Middle frontal gyrus (tissue), 1 donor: ENCODE data around the gene TLE6.
A peak's percentile ranks its signal among the peaks of the same experiment; 100 is the strongest.
"Not testable (repeated sequence)": the region's sequence is repeated elsewhere in the genome, so short reads cannot be mapped to it uniquely, and the experiment has no call there.

ENCODE experiments used
- DNase-seq: peaks from one replicate; pipeline ENCODE4 v3.0.0-alpha.2; 2015; ENCODE audit warnings: low spot score; ENCODE audit errors: extremely low spot score

TLE6 gene

GRCh38 chr19:2977001-2977745 is at the start of gene TLE6:
Gene TLE6 (plus strand): TSS chr19:2977564. CDS start chr19:2978234, 670 bp downstream.
- peak; percentile 82 for DNase-seq

- no peak for DNase-seq
Observed at GRCh38 chr19:2933490-2933910, 43.9 kb upstream of the TLE6 start.

- not testable (repeated sequence) for DNase-seq
Observed at GRCh38 chr19:2935863-2936262, 41.5 kb upstream of the TLE6 start.

GRCh38 chr19:2942928-2943640 is 34.3 kb upstream of the TLE6 start:
- no peak for DNase-seq

GRCh38 chr19:2944403-2944774 is 33.0 kb upstream of the TLE6 start:
- no peak for DNase-seq

GRCh38 chr19:2944775-2945574 is 32.4 kb upstream of the TLE6 start, which contains the start of gene ZNF77:
Gene ZNF77 (minus strand): TSS chr19:2944971. CDS start chr19:2944840, 131 bp downstream.
- DNase-seq: peak; percentile 96

GRCh38 chr19:2945575-2946184 is 31.7 kb upstream of the TLE6 start:
- DNase-seq: no peak

GRCh38 chr19:2949939-2950285 is 27.5 kb upstream of the TLE6 start:
- DNase-seq: no peak

- DNase-seq: peak; percentile 98
Observed at GRCh38 chr19:2950286-2951124, 26.9 kb upstream of the TLE6 start.

- DNase-seq: no peak
Observed at GRCh38 chr19:2952953-2953481, 24.3 kb upstream of the TLE6 start.

GRCh38 chr19:2957160-2957559 is 20.2 kb upstream of the TLE6 start:
- DNase-seq: no peak

- no peak for DNase-seq
Observed at GRCh38 chr19:2960120-2960519, 17.2 kb upstream of the TLE6 start.

- peak; percentile 56 for DNase-seq
Observed at GRCh38 chr19:2962018-2962670, 15.2 kb upstream of the TLE6 start.

GRCh38 chr19:2963122-2963521 is 14.2 kb upstream of the TLE6 start:
- DNase-seq: no peak

- not testable (repeated sequence) for DNase-seq
Observed at GRCh38 chr19:2963631-2964030, 13.7 kb upstream of the TLE6 start.

GRCh38 chr19:2964874-2965273 is 12.5 kb upstream of the TLE6 start:
- no peak for DNase-seq

GRCh38 chr19:2967972-2968371 is 9.4 kb upstream of the TLE6 start:
- no peak for DNase-seq

GRCh38 chr19:2969104-2969504 is 8.3 kb upstream of the TLE6 start:
- DNase-seq: no peak

- no peak for DNase-seq
Observed at GRCh38 chr19:2970201-2970835, 7.0 kb upstream of the TLE6 start.
